ENCODE data around the gene ZNF470.

The ZNF470 gene

GRCh38 chr19:56567274-56568120 lies at the start of gene ZNF470:
ZNF470 (plus strand) TSS chr19:56567468; CDS start chr19:56570312, 2,844 bp downstream.
- H3K4me3 ChIP-seq (replicated peaks in 1 of 2; ENCODE audit: low read depth in 2 of 2, low read length in 2 of 2), result peak within 1 kb of the TSS; percentile 83 to 96
- no peak for TF ChIP-seq CTCF (IDR thresholded peaks at IDR 0.05; ENCODE audit: low read depth, low read length)
- peak; percentile 92 to 94 for DNase-seq (ENCODE audit: low read depth in 2 of 2)

GRCh38 chr19:56525214-56525860 lies 41.9 kb upstream of the ZNF470 start:
- H3K4me3 ChIP-seq (replicated peaks in 1 of 2; ENCODE audit: low read depth in 2 of 2, low read length in 2 of 2), result no peak overlapping the region
- no peak for TF ChIP-seq CTCF (IDR thresholded peaks at IDR 0.05; ENCODE audit: low read depth, low read length)
- peak in 1 of 2 donors; percentile 6 for DNase-seq (ENCODE audit: low read depth in 2 of 2)

- TF ChIP-seq CTCF (IDR thresholded peaks at IDR 0.05; ENCODE audit: low read depth, low read length), result no peak
- DNase-seq (ENCODE audit: low read depth in 2 of 2), result no peak
- no peak overlapping the region for H3K4me3 ChIP-seq (replicated peaks in 1 of 2; ENCODE audit: low read depth in 2 of 2, low read length in 2 of 2)
Observed at GRCh38 chr19:56537442-56537841, 29.8 kb upstream of the ZNF470 start.

- TF ChIP-seq CTCF (IDR thresholded peaks at IDR 0.05; ENCODE audit: low read depth, low read length), result no peak
- peak overlapping the region; percentile 79 to 86 for H3K4me3 ChIP-seq (replicated peaks in 1 of 2; ENCODE audit: low read depth in 2 of 2, low read length in 2 of 2)
- peak; percentile 92 to 93 for DNase-seq (ENCODE audit: low read depth in 2 of 2)
Observed at GRCh38 chr19:56538254-56538760, 29.0 kb upstream of the ZNF470 start.

GRCh38 chr19:56538761-56539263 lies 28.5 kb upstream of the ZNF470 start, which contains the start of gene ZFP28:
ZFP28 (plus strand) TSS chr19:56538948; CDS start chr19:56539019, 71 bp downstream.
- H3K4me3 ChIP-seq (replicated peaks in 1 of 2; ENCODE audit: low read depth in 2 of 2, low read length in 2 of 2), result peak within 1 kb of the TSS; percentile 79 to 86
- no peak for TF ChIP-seq CTCF (IDR thresholded peaks at IDR 0.05; ENCODE audit: low read depth, low read length)
- no peak for DNase-seq (ENCODE audit: low read depth in 2 of 2)

- no peak for DNase-seq (ENCODE audit: low read depth in 2 of 2)
- no peak overlapping the region for H3K4me3 ChIP-seq (replicated peaks in 1 of 2; ENCODE audit: low read depth in 2 of 2, low read length in 2 of 2)
- no peak for TF ChIP-seq CTCF (IDR thresholded peaks at IDR 0.05; ENCODE audit: low read depth, low read length)
Observed at GRCh38 chr19:56543776-56544175, 23.5 kb upstream of the ZNF470 start.
